ENCODE data around the gene ADSS1. TPM values are rescaled to one million over a fixed set of nuclear protein-coding genes. Genes with fewer than 3 reads are reported as not detected.

Gene ADSS1
- total RNA-seq, 1 donor: 4.3 TPM

- H3K4me3 ChIP-seq (ENCODE audit: insufficient read depth, low read length): no peak overlapping the region
- TF ChIP-seq CTCF (IDR thresholded peaks at IDR 0.05; ENCODE audit: extremely low read depth, low read depth, low read length): no peak
- peaks cover 11% of the 10 kb centered on the region for H3K36me3 ChIP-seq (ENCODE audit: insufficient read depth, low read length)
- H3K27me3 ChIP-seq (ENCODE audit: insufficient read depth, low read length): no peaks in the 10 kb centered on the region
- peaks cover 59% of the 10 kb centered on the region for H3K79me2 ChIP-seq (ENCODE audit: insufficient read depth, low read length)
- H3K4me2 ChIP-seq (ENCODE audit: insufficient read depth, low read length): no peak overlapping the region
- no peak overlapping the region for H2AFZ ChIP-seq (ENCODE audit: low read length)
- peak; percentile 76 for DNase-seq (ENCODE audit: insufficient read length, low spot score, missing footprints)
- no peaks in the 10 kb centered on the region for H3K9me3 ChIP-seq (ENCODE audit: low read depth, low read length)
- H4K20me1 ChIP-seq (ENCODE audit: insufficient read depth, low read length): peaks cover 39% of the 10 kb centered on the region
- no peak overlapping the region for H3K27ac ChIP-seq (ENCODE audit: low read depth, low read length)
- no peaks in the 10 kb centered on the region for H3K4me1 ChIP-seq (ENCODE audit: insufficient read depth, low read length)
Measured at GRCh38 chr14:104783484-104784217, 59.6 kb downstream of the ADSS1 start.

- H2AFZ ChIP-seq (ENCODE audit: low read length): no peak overlapping the region
- no peak for TF ChIP-seq CTCF (IDR thresholded peaks at IDR 0.05; ENCODE audit: extremely low read depth, low read depth, low read length)
- peak; percentile 88 for DNase-seq (ENCODE audit: insufficient read length, low spot score, missing footprints)
- no peak overlapping the region for H3K27ac ChIP-seq (ENCODE audit: low read depth, low read length)
- H3K4me1 ChIP-seq (ENCODE audit: insufficient read depth, low read length): no peaks in the 10 kb centered on the region
- H3K27me3 ChIP-seq (ENCODE audit: insufficient read depth, low read length): no peaks in the 10 kb centered on the region
- peaks cover 36% of the 10 kb centered on the region for H4K20me1 ChIP-seq (ENCODE audit: insufficient read depth, low read length)
- H3K79me2 ChIP-seq (ENCODE audit: insufficient read depth, low read length): peaks cover 64% of the 10 kb centered on the region
- no peak overlapping the region for H3K4me2 ChIP-seq (ENCODE audit: insufficient read depth, low read length)
- H3K36me3 ChIP-seq (ENCODE audit: insufficient read depth, low read length): peaks cover 14% of the 10 kb centered on the region
- no peak overlapping the region for H3K4me3 ChIP-seq (ENCODE audit: insufficient read depth, low read length)
- no peaks in the 10 kb centered on the region for H3K9me3 ChIP-seq (ENCODE audit: low read depth, low read length)
Measured at GRCh38 chr14:104784218-104784568, 60.2 kb downstream of the ADSS1 start.

DNA sequence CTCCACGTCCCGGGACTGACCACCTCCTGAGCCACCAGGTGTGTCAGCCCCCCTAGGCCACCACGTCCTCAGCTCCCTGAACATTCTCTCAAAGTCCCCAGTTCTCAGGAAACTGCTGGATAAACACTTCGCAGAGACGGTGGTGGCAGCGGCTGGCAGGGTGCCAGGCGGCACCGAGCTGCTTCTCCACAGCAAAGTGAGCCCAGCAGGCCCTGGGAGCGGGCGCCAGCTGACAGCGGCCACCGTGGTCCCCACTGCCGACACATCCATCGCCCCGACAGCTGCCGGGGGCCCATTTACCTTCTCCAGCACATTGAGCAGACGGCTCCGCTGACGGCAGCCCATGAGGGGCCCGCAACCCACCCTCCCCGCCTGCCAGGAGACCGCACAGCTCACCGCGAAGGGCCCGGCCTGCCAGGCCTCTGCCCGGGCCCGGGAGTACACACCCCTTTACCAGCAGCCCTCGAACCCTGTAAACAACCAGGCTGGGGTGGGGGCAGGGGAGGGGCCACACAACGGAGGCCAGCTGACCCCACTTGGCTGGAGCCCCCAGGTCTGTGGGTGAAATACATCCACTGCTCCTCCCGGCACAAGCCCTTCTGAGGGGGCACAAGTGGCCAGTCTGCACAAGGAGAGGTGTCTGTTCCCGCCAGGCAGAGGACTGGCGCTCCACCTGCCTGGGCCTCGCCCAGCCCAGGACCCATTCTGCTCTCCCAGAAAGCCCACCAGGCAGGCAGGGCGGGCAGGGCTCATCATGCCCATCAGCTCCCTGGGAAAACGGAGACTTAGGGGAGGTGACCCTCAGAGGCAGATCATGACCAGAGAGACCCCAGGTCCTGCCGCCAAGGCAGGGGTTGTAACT, 61.0 kb downstream of the ADSS1 start:
- no peaks in the 10 kb centered on the region for H3K4me1 ChIP-seq (ENCODE audit: insufficient read depth, low read length)
- DNase-seq (ENCODE audit: insufficient read length, low spot score, missing footprints): peak; percentile 80
- H3K9me3 ChIP-seq (ENCODE audit: low read depth, low read length): no peaks in the 10 kb centered on the region
- H2AFZ ChIP-seq (ENCODE audit: low read length): no peak overlapping the region
- no peaks in the 10 kb centered on the region for H3K27me3 ChIP-seq (ENCODE audit: insufficient read depth, low read length)
- no peak overlapping the region for H3K4me3 ChIP-seq (ENCODE audit: insufficient read depth, low read length)
- peaks cover 36% of the 10 kb centered on the region for H4K20me1 ChIP-seq (ENCODE audit: insufficient read depth, low read length)
- H3K4me2 ChIP-seq (ENCODE audit: insufficient read depth, low read length): no peak overlapping the region
- H3K36me3 ChIP-seq (ENCODE audit: insufficient read depth, low read length): peaks cover 15% of the 10 kb centered on the region
- no peak overlapping the region for H3K27ac ChIP-seq (ENCODE audit: low read depth, low read length)
- H3K79me2 ChIP-seq (ENCODE audit: insufficient read depth, low read length): peaks cover 72% of the 10 kb centered on the region
- no peak for TF ChIP-seq CTCF (IDR thresholded peaks at IDR 0.05; ENCODE audit: extremely low read depth, low read depth, low read length)

DNA sequence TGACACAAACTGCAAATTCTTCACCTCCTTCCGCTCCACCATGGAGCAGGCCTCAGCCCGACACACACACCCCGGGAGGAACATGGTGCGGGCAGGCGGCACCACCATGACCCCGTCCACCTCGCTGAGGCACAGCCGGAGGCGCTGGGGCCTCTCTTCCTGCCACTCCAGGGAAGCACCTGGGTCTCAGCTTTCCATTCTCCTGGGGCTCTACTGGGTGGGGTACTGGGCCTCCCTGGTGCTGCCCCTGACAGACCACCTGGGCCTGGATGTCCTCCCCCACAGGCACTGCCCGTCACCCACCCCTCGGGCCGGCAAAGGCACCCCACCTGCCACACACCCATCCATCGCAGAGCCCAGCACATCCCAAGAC, 61.7 kb downstream of the ADSS1 start:
- H3K79me2 ChIP-seq (ENCODE audit: insufficient read depth, low read length): peaks cover 77% of the 10 kb centered on the region
- no peak overlapping the region for H3K4me3 ChIP-seq (ENCODE audit: insufficient read depth, low read length)
- TF ChIP-seq CTCF (IDR thresholded peaks at IDR 0.05; ENCODE audit: extremely low read depth, low read depth, low read length): no peak

More for the DNA sequence above, 61.7 kb downstream of the ADSS1 start:
- Histone ChIP-seq H3K36me3 (ENCODE audit: insufficient read depth, low read length) (peaks cover 15% of the 10 kb centered on the region), H3K4me1 (ENCODE audit: insufficient read depth, low read length) (no peaks in the 10 kb centered on the region), H3K9me3 (ENCODE audit: low read depth, low read length) (no peaks in the 10 kb centered on the region), H2AFZ (ENCODE audit: low read length) (no peak overlapping the region), H3K4me2 (ENCODE audit: insufficient read depth, low read length) (no peak overlapping the region), H3K27ac (ENCODE audit: low read depth, low read length) (no peak overlapping the region), H4K20me1 (ENCODE audit: insufficient read depth, low read length) (peaks cover 38% of the 10 kb centered on the region), H3K27me3 (ENCODE audit: insufficient read depth, low read length) (no peaks in the 10 kb centered on the region)
- DNase-seq (ENCODE audit: insufficient read length, low spot score, missing footprints): peak; percentile 73
